Measurements from ENCODE around the gene CFAP221.

Gene CFAP221

DNA sequence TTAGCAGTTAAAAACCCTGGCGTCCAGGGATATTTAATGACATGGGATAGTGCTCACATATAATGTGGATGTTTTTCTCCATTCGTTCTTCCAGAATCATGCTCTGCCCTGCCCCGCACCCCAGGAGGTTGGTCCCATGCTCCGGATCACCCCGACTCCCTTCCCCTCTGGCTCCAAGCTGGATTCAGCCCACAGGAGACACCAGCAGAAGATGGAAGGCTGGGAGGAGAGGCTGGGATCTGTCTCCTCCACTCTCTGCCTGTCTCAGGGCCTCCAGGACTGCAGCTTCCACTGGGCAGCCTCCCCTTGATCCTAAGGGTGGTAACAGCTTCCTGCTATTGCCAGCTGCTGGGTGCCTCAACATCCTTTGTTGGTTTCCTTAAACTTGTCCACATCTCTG, 159.3 kb downstream of the CFAP221 start:
- DNase-seq: no peak

DNA sequence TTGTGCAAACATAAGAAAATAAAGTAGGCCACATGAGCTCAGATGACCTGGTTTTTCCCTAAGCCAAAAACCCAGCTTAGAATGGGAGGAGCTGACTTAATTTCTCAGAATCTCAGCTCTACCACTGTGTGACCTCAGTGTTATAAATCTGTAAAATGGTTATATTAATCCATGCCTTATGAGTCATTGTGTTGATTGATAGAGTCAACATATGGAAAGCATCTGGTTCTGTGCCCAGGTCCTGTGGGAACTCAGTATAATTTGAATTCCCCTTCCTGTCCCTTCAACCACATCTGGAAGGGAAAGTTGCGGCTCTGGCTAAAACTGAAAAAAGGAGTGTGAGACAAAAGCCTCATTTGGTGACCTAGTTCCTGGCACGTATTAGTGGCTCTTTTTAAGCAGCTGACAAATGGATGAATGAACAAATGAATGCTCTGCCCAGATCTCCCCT, 160.4 kb downstream of the CFAP221 start:
- no peak for DNase-seq

DNA sequence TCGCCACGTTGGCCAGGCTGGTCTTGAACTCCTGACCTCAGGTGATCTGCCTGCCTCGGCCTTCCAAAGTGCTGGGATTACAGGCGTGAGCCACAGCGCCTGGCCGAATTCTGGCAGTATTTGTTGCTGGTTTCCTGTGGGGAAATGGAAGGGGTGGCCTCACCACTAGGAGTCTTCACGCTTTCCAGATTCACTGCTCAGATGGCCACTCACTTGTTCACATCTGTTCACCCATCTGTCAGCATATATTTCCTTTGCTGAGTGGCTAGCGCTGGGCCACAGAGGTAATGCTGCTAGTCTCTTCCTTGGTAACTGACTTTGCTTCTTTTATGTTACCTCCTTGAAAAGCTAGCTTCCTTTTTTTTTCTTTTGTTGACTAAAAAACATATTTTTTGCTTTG, 162.0 kb downstream of the CFAP221 start:
- no peak for DNase-seq
